Lung (tissue), 12 donors: ENCODE results near the gene LUC7L2. TPM values are rescaled to one million over a fixed set of nuclear protein-coding genes. Genes with fewer than 3 reads are reported as not detected.

Experiments
- ATAC-seq: fragments of 200-7000 bp; cut with Tn5 transposase; one replicate; pipeline ENCODE4 v1.9.1; 2020; ENCODE audit warnings: moderate number of reproducible peaks; ENCODE audit not compliant: insufficient read depth, low FRiP score
- DNase-seq, 3 donors: peaks; one replicate each; pipeline ENCODE4 v3.0.0-alpha.2; 2013 to 2017
- H3K27ac ChIP-seq, 2 donors: one replicate each; pipeline ENCODE4 v1.5.1; 2013; ENCODE audit warnings: mild to moderate bottlenecking in 2 of 2, moderate library complexity in 2 of 2, control low read depth in 1 of 2, inconsistent platforms in 1 of 2, low read depth in 1 of 2, low read length in 1 of 2
- H3K27me3 ChIP-seq, 3 donors: one replicate each; pipeline ENCODE4 v1.5.1; 2013; ENCODE audit warnings: low read length in 2 of 3; ENCODE audit not compliant: control insufficient read depth in 3 of 3, insufficient read depth in 3 of 3
- H3K36me3 ChIP-seq, 4 donors: one replicate each; pipeline ENCODE4 v1.5.1; 2013; ENCODE audit warnings: low read length in 4 of 4, mild to moderate bottlenecking in 1 of 4, moderate library complexity in 1 of 4; ENCODE audit not compliant: control insufficient read depth in 4 of 4, insufficient read depth in 4 of 4
- H3K4me1 ChIP-seq, 5 donors: one replicate each; pipeline ENCODE4 v1.5.1; 2013; ENCODE audit warnings: low read length in 5 of 5, mild to moderate bottlenecking in 2 of 5, moderate library complexity in 1 of 5; ENCODE audit not compliant: control insufficient read depth in 5 of 5, insufficient read depth in 5 of 5
- H3K4me3 ChIP-seq: one replicate; pipeline ENCODE4 v1.5.1; 2013; ENCODE audit warnings: mild to moderate bottlenecking, control low read depth, moderate library complexity
- H3K9ac ChIP-seq, 2 donors: one replicate each; pipeline ENCODE4 v1.5.1; 2013; ENCODE audit warnings: low read length in 2 of 2, control low read depth in 1 of 2; ENCODE audit not compliant: insufficient read depth in 1 of 2
- H3K9me3 ChIP-seq, 4 donors: one replicate each; pipeline ENCODE4 v1.5.1; 2013; ENCODE audit warnings: low read length in 3 of 4, mild to moderate bottlenecking in 1 of 4, moderate library complexity in 1 of 4; ENCODE audit not compliant: control insufficient read depth in 4 of 4, insufficient read depth in 3 of 4
- WGBS, 2 donors: extraction: QIAGEN DNeasy Blood & Tissue Kit; methylation state at CpG; one replicate each; pipeline ENCODE4 v1.1.7; 2013; 5-methylcytosine and 5-hydroxymethylcytosine counted together
- polyA plus RNA-seq, 2 donors: library from polyadenylated mRNA; stranded (reverse); fragments of 200-250 nt; gene quantifications; one replicate each; pipeline ENCODE4 v1.2.1, GENCODE V29; 2013
- total RNA-seq, 2 donors: library from RNA; depleted of rRNA in 1 of 2; stranded (reverse); fragments of >200 nt in 1 of 2; gene quantifications; one replicate each; pipeline ENCODE4 v1.2.1, GENCODE V29; 2014 to 2021
- TF ChIP-seq, protein P1 (sequence below): IDR thresholded peaks from 2 replicates; pipeline ENCODE4 v1.5.1; 2012; ENCODE audit warnings: mild to moderate bottlenecking; ENCODE audit errors: control extremely low read depth, extremely low read depth
- donor health status: control.
- donor health status: control.
- donor health status: Bipolar disorder and iron deficiency.
- donor health status: healthy.
- donor health status: DM: yes; HTN: yes; CAD: no.

LUC7L2 gene
- total and polyA plus RNA-seq, 4 donors: 35.1 to 95.4 (median 67.3) TPM

DNA sequence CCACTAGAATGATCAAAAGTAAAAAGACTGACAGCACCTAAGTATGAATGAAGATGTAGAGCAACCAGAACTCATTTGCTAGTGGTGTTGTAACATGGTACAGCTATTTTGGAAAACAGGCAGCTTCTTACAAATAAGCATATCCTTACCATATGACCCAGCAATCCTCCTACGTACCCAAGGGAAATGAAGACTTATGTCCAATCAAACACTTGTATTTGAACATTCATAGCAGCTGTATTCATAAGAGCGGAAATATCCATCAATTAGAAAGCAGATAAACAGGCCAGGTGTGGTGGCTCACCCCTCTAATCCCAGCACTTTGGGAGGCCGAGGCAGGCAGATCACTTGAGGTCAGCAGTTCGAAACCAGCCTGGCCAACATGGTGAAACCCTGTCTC is 70.7 kb downstream of the LUC7L2 start:
- no peak overlapping the region for H3K27ac ChIP-seq
- peaks cover 0 to 8% (median 0%) of the 10 kb centered on the region in 5 donors for H3K4me1 ChIP-seq
- no peaks in the 10 kb centered on the region for H3K9me3 ChIP-seq
- WGBS, 2 donors: 90 to 93% methylated on average over 4 of the region's 4 CpGs
- TF ChIP-seq, protein P1, sequence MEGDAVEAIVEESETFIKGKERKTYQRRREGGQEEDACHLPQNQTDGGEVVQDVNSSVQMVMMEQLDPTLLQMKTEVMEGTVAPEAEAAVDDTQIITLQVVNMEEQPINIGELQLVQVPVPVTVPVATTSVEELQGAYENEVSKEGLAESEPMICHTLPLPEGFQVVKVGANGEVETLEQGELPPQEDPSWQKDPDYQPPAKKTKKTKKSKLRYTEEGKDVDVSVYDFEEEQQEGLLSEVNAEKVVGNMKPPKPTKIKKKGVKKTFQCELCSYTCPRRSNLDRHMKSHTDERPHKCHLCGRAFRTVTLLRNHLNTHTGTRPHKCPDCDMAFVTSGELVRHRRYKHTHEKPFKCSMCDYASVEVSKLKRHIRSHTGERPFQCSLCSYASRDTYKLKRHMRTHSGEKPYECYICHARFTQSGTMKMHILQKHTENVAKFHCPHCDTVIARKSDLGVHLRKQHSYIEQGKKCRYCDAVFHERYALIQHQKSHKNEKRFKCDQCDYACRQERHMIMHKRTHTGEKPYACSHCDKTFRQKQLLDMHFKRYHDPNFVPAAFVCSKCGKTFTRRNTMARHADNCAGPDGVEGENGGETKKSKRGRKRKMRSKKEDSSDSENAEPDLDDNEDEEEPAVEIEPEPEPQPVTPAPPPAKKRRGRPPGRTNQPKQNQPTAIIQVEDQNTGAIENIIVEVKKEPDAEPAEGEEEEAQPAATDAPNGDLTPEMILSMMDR: no peak
- H3K9ac ChIP-seq: no peak overlapping the region
- H3K36me3 ChIP-seq: peaks cover 0 to 10% (median 3%) of the 10 kb centered on the region in 4 donors
- no peak overlapping the region for H3K4me3 ChIP-seq
- H3K27me3 ChIP-seq: no peaks in the 10 kb centered on the region
- ATAC-seq (no peak), DNase-seq (no peak)

DNA sequence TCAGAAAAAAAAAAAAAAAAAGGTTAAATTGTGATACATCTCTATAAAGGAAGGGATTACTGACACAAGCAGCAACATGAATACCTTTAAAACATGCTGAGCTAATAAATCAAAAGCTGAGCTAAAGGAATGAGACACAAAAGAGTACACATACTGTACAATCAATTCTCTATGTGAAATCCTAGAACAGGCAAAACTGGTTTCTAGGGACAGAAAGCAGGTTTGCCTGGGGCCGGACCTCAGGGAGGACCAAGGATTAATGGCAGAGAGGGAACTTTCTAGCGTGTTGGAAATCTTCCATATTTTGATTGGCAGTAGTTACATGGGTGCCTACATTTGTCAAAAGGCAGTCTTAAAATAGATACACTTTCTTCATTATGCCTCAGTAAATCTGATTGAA is 71.3 kb downstream of the LUC7L2 start:
- Histone ChIP-seq H3K4me3 (no peak overlapping the region), H3K36me3 (peaks cover 0 to 10% (median 3%) of the 10 kb centered on the region in 4 donors), H3K27ac (no peak overlapping the region), H3K9ac (no peak overlapping the region), H3K9me3 (no peaks in the 10 kb centered on the region), H3K27me3 (no peaks in the 10 kb centered on the region), H3K4me1 (peaks cover 0 to 8% (median 0%) of the 10 kb centered on the region in 5 donors)
- ATAC-seq (no peak), DNase-seq (peak; percentile 33 to 75 (median 53))
- TF ChIP-seq, protein P1: no peak
- WGBS, 2 donors: 73 to 83% methylated on average over 2 of the region's 2 CpGs

DNA sequence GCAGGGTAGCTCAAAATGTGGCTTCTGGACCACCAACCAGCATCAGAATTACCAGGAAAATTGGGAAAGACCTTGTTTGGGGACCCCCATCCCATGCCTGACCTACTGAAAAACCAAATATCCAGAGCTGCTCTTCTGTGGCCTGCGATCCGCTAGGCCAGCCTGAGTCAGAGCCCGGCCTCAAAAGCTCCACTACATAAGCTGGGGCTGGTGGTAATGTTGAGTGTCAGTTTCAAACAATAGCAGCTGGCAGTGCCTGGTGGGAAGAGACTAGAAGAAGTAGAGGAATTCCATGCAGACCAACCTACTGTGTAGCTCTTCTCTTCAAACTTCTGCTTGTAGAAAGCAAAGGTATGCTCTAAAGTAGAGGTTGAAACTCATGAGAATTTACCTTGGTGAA is 71.8 kb downstream of the LUC7L2 start:
- H3K36me3 ChIP-seq: peaks cover 0 to 10% (median 3%) of the 10 kb centered on the region in 4 donors
- H3K9ac ChIP-seq: no peak overlapping the region
- no peak overlapping the region for H3K27ac ChIP-seq
- no peak overlapping the region for H3K4me3 ChIP-seq
- peaks cover 0 to 8% (median 0%) of the 10 kb centered on the region in 5 donors for H3K4me1 ChIP-seq
- no peak for ATAC-seq
- no peaks in the 10 kb centered on the region for H3K27me3 ChIP-seq
- DNase-seq: no peak
- WGBS, 2 donors: 90 to 97% methylated on average over 3 of the region's 3 CpGs
- TF ChIP-seq, protein P1: no peak
- H3K9me3 ChIP-seq: no peaks in the 10 kb centered on the region

DNA sequence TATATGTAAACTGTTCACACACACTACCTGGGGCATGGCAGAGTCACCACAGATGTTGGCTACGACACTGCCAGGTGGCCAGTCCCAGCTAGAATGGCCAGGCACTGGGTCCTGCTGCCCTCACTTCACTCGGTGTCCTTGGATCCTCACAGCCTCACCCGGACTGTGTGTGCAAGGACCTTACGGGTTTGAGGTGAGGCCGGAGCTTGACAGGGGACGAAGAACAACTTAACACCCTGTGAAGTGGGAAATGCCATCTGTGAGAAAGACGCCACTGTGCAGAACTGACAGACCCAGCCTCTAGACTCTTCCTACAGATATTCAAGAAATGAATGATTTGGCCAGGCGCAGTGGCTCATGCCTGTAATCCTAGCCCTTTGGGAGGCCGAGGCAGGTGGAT is 77.1 kb downstream of the LUC7L2 start:
- 99% methylated on average over 9 of the region's 9 CpGs for WGBS, 2 donors
- ATAC-seq (no peak), DNase-seq (no peak)
- Histone ChIP-seq H3K4me1 (peaks cover 0 to 8% (median 0%) of the 10 kb centered on the region in 5 donors), H3K9ac (no peak overlapping the region), H3K9me3 (no peaks in the 10 kb centered on the region), H3K4me3 (no peak overlapping the region), H3K27ac (no peak overlapping the region), H3K36me3 (peaks cover 0 to 3% (median 1%) of the 10 kb centered on the region in 4 donors), H3K27me3 (no peaks in the 10 kb centered on the region)
- TF ChIP-seq, protein P1: no peak
